Kasumi-1 (cell line): ENCODE results near the gene SZT2.
A peak's percentile ranks its signal among the peaks of the same experiment; 100 is the strongest.
"Not testable (repeated sequence)": the region's sequence is repeated elsewhere in the genome, so short reads cannot be mapped to it uniquely, and the experiment has no call there.

Source experiments
- DNase-seq, 2 experiments: peaks; one replicate each; lab custom pipeline; 2025; lab: John Stamatoyannopoulos, UW

Gene SZT2

DNA sequence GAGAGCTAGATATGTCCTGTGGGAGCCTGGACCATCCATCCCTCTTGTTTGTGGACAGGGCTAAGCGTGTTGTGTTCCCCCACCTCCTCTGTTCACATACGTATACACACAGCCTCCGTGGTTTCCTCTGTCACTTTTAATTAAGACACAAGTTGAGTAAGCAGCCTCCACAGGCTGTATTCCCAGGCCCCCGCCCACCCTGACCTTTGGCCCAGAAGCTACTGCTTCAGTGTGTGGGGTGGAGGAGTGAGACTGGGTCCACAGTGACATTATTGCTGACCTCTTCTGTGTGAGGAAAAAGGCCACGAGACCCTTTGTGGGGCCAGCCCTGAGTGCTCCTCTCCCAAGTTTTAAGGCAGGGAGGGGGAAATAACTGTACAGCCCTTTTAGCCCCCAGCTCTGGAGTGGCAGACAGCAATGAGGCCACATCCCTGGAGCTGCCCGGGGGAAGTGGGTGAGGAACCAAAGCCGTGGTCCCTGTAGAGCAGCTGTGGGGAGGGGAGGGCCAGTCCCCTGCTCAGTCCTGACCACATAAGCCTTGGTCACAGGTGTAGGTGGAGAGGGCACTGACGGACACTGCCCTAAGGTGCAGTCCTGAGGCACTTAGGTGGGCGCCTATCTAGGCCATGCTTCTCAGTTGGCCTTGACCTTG, 26.3 kb upstream of the SZT2 start:
- DNase-seq: no peak

DNA sequence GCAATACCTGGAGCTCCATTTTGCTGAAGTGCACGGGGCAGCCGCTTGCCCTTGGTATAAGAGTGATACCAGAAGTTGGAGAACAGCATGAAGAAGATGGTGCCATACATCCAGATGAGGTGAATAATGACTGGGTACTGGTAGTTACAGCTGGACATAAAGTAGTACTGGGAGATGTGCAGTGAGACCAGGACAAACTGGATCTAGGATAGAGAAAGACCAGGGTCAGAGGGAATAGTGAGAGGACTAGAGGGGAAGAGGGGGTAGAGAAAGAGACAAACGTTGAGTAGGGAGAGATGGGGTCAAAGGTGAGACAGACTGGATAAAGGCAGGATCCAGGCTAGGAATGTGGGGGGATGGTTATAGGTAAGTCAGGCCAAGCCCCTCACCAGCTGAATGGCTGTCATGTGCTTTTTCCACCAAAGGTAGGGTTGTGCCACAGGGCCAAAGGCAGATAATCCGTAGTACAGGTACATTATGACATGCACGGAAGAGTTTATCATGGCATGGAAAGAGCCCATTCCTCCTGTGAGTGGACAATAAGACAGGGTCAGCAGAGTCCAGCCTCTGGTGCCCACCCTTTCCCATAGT, 25.7 kb upstream of the SZT2 start:
- DNase-seq: no peak

DNA sequence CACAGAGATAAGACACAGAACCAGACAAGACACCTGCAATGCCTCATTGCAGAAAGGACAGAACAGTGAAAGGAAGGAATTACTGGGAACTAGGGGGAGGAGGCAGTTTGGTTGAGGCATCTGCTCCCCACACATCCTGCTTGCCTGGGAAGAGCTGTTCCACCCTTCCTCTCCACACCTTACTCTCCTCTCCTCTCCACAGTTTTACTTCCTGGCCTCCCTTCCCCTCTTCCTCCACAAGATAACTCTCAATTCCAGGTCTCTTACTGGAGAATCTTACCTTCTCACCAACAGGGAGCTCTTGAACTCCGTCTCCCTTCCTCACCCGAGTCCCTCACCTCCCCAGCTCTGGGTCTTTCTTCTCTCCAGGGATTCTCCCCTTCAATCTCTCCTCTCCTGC, 24.0 kb upstream of the SZT2 start:
- DNase-seq: no peak

DNA sequence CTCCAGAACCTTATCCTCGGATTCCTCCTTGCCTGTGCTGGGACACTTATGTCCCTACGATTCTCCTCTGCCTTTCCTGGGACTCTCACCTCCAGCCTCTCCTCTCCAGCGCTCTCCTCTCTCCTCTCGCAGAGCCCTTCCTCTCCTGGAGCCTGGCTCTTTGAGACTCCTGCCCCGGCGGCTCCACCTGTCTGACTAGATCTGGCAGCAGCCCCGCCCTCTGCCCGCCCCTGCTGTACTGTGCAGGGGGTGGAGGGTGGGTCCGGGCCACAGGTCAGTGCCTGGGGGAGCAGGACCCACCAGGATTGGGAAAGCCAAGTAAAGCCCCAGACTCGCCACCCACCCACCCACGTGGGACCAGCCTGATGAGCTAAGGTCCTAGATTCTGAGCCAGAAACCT, 23.5 kb upstream of the SZT2 start:
- DNase-seq: no peak

DNA sequence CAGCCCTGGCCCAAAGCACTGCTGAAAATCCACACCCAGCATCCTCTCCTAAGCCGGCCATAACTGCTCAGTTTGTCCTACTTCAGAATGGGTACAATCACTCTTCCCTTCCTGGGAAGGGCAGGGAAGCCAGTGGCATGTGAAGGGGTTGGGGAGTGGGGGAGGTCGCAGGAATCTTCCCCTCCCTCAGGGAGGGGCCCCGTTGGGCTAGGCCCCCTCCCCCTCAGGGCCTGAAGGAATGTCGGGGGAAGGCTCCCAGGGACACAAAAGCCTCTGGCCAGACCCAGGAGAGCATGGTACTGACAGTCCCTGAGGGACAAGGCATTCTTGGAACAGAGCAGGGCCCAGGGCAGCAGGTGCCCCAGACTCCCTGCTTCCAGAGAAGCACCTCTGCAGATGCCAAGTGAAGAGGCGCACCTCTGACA, 23.1 kb upstream of the SZT2 start:
- DNase-seq: no peak

DNA sequence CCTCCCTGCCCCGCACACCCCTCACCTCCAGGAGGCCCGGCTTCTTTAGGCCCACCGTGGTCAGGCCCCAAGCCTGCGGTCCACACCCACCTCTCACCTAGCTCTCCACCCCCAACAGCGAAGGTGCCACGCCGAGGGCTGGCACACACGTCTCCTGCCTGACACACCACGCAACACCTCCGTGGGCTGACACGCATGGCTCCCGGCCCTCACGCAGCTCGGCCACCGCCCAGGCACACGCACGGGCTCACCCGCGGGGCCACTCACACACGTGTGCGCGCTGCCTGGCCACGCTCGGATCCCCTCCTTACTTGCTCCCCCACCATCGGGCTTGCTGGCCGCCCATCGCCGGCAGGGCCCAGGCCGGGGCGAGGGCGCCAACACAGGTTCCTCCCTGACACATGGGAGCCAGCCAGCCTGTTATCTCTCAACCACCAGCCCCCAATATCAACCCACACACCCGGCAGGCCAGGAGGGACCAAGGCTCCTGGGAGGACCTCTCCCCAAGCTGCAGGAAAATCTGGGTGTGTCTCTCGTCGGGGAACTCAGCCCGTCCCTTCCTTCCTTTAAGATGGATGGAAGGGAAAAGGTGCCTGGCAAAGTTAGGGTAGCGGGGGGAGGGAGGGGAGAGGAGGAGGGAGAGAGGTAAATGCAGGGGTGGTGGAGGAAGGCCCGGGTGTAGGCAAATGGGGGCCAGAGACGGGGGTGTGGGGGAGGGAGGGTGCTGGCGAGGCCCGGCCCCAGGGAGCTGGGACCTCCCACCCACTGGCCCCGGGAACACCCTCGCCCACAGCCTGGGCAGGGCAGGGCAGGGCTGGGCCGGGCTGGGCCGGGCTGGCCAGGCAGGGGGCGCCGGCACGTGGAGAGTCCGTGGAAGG, 22.4 kb upstream of the SZT2 start:
- DNase-seq: peak in 1 of 2 experiments; percentile 53

DNA sequence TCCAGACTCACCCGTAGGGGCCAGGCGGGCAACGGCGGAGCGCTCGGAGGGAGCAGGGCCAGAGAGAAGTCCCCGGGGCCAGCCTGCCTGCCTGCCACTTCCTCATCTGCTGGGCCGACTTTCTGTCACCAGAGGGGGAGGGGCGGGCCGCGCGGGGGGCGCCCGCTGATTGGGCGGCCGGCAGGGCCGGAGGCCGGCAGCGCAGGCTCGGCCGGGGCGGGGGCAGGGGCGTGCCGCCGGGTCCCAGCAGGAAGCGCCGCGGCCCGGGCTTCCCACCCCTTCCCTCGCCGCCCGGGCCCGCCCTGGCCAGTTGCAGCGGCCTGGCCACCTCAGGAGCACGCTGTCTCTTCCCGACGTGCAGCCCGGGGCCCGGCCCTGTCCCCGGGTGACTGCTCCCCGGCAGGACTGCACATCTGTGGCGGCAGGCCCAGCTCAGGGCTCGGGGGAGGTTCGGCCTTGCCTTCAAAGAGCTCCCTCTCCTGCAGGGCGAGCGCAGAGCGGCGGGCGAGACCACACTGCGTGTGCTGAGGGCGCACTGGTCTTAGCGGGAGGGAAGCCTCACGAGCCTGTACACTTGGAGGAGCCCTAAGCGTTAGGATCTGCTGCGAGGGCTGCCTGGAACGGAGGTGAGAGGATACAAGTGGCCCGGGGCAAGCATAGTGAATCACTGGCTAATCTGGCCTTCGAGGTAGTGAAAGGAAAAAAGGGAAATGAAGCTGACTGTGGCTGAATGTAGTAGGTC, 21.6 kb upstream of the SZT2 start, which contains the start of gene ELOVL1:
Gene ELOVL1, minus strand, starts transcription at position 108 of the 742 bp plus-strand sequence. CDS start 2,402 bp downstream, outside the sequence.
- DNase-seq: peak; percentile 77 to 82

DNA sequence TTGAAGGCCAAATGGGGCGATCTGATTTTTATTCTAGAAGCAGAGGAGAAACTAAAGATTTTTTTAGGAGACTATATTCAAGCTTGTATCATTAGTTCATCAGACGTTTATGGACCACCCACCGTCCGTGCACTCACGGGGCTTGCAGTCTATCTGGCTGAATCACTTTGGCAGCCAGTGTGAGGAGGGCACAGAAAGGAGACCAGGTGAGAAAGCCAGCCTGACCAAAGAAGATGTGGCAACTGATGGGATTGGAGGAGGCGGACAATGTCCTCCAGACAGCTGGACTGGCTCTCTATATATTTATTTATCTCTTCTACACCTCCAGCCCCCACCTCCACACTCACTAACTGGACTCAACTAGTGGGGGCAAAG, 21.1 kb upstream of the SZT2 start:
- no peak for DNase-seq

DNA sequence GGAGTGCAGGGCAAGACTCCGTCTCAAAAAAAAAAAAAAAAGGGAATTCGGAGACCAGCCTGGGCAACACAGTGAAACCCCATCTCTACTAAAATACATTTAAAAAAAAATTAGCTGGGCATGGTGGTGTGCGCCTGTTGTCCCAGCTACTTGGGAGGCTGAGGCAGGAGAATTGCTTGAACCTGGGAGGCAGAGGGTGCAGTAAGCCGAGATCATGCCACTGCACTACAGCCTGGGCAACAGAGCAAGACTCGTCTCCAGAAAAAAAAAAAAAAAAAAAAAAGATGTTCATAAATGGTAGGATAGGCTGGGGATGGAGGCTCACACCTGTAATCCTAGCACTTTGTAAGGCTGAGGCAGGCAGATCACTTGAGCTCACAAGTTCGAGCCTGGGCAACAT, 19.9 kb upstream of the SZT2 start:
- DNase-seq: not testable (repeated sequence)

DNA sequence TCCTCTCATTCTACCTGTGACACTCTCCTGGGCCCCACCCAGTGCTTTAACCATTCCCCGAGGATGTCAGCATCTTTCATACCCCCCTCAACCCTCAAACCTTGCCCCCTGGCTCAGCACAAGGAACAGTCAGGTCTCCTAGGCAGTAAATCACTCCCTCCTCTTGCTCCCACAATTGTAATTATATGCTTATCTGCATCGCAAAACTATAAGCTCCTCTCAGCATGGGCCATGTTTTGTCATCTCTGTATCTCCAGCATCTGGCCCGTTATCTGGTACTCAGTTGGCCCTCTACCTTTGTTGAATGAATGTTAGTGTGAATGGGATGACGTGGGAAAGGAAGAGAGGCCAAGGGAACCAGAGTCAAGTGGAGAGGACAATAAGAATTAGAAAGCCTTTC, 19.1 kb upstream of the SZT2 start:
- DNase-seq: no peak

DNA sequence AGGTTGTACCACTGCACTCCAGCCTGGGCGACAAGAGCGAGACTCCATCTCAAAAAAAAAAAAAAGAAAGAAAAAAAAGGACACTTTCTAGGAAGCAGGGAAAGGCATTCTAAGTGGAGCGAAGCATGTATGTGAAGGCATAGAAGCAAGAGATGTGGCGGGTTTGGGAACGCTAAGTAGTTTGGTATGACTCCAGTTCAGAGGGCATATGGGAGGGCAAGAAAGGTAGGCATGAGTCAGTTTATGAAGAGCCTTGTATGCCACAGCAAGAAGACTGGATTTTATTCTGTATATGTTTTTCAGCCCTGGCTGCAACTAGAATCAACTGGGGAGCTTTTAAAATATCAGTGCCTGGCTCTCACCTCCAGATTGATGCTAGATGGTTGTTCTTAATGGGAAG, 17.5 kb upstream of the SZT2 start:
- no peak for DNase-seq

DNA sequence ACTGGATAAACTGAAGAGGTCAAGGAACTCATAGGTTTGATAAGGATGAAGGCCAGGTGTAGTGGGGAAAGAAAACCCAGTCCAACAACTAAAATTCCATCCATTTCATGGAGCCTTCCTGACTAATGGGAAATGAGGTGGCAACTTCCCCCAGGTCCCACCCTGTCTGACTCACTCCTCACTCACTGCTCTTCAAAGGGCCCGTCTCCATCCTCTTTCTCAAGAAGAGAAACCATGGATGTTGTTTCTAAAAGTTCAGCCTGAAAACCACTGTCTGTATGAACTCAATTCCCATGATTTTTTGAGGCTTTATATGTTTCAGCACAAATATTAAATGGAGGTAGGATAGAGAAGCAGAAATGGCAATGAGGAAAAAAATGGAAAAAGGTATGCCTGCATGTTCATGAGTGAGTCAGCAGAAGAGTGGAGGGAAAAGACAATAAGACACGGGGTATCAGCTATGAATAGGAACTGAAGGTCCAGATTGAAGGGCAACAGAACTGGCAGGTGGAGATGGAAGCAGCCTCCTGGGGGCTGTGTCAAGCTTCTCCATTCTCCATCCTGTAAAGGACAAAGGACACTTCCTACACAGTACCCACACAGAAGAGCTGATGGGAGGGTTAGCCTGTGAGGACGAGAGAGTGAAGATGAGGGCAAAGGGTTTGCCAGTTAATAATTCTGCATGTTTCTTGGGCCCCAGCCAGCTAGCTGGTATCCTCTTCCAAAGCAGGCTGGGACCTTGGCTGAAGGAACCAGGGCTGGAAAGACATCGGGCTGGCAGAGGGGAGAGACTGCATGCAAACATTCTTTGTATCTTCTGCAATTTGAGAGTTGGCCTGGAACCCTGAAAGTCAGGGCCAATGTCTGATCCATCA, 16.4 kb upstream of the SZT2 start:
- DNase-seq: no peak

DNA sequence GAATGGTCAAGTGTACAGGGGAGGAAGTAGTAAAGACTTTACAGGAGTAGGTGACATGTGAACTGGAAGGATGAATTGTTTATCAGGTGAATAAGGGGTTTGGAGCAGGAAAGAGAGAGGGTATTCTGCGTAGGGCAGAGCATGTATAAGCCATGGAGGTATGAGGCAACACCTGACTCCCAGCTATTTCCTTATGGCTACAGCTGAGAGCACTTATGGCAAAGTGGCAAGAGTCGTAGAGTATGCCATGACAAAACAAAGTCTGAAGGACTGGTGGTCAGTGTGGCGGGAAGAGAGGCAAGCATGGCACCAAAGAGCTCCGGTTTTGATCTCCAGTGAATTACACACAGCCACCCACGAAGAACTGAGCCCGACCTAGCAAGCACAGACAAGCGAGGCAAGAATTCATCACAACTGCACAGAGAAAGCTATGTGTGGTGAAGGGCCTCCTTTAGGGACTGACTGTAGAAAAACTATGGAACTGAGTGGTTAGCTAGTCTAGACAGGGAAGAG, 12.9 kb upstream of the SZT2 start:
- DNase-seq: no peak

DNA sequence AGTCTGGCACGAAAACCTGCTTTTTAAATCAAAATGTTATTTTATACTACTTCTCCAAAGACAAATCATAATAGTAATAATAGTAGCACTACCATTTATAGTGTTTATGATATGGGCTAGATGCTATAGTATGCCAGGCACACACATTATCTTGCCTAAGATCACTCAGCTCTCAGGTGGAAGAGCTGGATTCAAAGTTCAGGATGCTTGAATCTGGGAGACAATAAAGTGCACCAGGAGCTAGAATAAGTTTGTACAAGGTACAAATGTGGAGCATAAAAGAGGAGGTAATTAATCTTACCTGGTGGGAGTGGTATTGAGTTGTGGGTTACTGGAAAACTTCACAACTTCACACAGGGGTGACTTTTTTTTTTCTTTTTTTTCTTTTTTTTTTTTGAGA, 11.9 kb upstream of the SZT2 start:
- DNase-seq: no peak

DNA sequence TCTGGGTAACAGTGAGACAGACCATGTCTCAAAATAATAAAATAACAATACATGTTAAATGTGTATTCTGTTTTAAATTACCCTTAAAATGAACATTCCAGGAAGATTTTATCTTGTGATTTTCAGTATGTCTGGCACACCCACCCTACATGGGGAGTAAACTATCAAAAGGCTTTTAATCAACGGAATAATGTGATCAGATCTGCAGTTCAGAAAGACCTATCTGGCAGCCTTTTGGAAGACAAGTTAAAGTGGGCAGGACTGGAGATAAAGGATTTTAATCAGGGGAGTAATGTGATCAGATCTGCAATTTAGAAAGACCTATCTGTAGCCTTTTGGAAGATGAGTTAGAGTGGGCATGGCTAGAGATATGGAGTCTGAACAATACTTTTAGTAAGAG, 10.2 kb upstream of the SZT2 start:
- no peak for DNase-seq

DNA sequence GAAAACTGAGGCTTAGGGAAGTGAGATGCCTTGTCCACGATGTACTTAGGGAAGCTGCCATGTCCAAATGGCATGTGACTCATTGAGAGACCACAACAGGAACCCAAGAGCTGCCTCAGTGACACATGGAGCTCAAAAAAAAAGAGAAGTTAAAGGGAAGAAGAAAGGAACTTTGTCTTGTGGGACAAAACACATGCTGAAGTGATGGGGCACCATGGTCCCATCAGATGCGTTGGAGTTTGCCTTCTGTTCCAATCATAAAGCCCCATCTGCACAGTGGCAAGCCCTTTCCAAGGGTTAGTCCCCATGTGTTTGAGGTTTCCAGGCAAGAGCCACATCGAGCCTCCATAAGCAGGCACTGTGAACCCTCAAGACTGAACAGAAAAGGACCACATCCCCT, 8.1 kb upstream of the SZT2 start:
- peak; percentile 93 to 94 for DNase-seq

DNA sequence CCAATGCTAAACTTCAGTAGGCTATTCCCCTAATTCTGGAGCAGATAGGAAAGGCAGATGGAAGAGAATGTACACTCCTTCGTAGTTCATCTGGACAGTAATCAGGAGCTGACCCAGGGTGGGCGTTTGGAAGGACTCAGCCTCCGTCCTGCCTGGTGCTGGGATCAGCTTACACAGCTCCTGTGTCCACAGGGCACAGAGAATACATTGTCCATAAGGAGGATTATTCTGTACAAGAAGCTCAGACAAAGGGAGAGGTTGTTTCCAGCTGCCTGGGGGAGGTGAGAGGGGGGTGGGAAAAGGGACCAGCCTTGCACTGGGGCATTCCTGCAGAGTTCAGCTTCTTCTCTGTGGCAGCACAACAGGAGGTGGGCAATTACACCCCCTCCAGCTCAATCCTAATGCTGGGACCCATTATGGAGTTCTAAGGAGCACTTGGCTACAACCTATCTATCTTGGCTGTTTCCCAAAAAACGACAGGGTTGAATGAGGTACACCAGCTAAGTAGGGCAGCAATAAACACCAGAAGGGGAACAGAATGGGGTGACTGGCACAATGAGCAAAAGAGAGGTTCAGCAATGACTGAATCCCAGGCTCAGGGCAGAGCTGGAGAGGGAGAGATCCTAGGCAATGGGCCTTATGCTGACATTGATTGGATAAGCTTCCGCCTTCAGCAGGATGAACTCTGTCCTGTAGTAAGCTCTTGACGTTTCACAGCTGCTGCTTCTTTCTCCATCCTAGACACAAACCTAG, 7.5 kb upstream of the SZT2 start:
- no peak for DNase-seq

DNA sequence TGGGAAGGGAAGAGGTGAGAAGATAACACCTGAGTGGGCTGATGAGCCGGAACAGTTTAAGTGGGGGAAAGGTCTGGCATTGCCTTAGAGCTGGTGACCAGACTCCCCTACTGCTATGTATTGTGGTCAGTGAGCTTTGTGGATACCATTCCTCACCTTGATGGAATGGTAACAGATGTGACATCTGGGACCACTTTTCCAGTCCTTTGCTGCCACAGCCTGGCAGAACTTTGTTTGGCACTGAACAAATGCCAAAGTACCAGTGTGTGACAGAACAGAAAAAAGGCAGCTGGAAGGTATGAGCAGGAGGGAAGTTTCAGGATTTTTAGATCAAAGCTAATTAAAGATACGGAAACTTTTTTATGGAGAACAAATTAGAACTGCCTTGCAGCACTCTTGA, 6.2 kb upstream of the SZT2 start:
- no peak for DNase-seq

DNA sequence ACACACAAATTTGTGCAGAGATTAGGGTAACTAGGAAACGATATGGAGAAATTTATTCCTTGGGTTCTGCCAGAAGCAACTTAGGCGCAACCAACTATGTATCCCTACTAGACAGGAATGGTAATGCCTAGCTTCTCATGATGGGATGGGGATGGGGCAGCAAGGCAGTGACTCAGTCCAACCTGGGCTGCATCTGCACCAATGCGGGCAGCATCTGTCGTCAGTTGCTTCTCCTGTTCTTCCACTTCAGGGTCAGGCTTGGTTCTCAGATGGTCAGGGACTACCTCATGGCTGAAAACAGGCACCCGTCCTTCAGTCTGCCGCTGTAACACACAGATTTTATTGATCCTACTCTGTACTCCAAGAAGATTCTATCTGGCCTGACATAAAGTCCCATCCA, 3.0 kb upstream of the SZT2 start:
- DNase-seq: no peak

DNA sequence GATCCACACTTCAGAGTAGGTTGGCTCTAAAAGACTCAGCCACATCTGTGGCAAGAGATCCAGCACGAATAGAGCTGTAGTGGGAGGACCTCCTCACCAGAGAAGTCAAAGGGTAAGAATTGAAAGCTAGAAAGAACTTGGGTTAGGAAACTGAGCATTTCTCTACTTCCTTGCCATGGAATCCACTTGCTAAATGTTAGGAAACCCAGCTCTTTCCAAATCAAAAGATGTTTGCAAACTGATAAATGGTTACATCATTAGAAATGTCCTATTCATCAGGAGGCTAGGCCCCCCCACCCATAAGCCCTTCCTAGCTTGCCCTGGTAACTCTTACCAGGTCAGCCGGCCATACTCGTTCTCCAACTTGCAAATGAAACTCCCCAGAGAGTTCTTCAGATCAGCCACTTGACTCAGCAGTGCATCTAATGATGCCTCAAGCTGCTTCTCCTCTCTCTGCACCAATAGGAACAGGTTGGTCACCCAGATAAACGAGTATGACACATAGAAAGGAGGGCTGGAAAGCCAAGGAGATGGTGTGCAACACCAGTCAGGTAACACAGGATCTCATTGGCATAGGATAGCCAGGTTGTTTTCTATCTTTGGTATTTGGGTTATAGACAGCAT, 1.6 kb upstream of the SZT2 start:
- DNase-seq: no peak
